ENCODE results near the gene DNASE1L1. TPM values are rescaled to one million over a fixed set of nuclear protein-coding genes. Genes with fewer than 3 reads are reported as not detected.

The DNASE1L1 gene
- total and polyA plus RNA-seq, 2 donors (not counting 1 experiment from before 2014, with no cell fraction given) = 24.6 to 49.2 TPM

GRCh38 chrX:154430916-154431315 is 21.9 kb upstream of the DNASE1L1 start:
- peaks cover 6 to 15% of the 10 kb centered on the region in 2 donors for H3K4me1 ChIP-seq (ENCODE audit: control insufficient read depth in 2 of 2, insufficient read depth in 2 of 2, low read length in 2 of 2)
- no peak overlapping the region for H2AFZ ChIP-seq (ENCODE audit: insufficient read depth, low read depth, low read length, poor library complexity, severe bottlenecking)
- no peaks in the 10 kb centered on the region for H3K27me3 Mint-ChIP-seq
- intact Hi-C loops (cut with micrococcal nuclease) = no loop called here
- WGBS (ENCODE audit: insufficient coverage) = 56% methylated on average over 3 of the region's 7 CpGs
- DNase-seq (no peak), ATAC-seq (ENCODE audit: low read depth) (no peak)
- H3K27ac Mint-ChIP-seq = peak overlapping the region; percentile 34
- TF ChIP-seq CTCF (IDR thresholded peaks at IDR 0.05) = no peak
- no peak for TF ChIP-seq EZH2 (IDR thresholded peaks at IDR 0.05; ENCODE audit: borderline replicate concordance, insufficient read depth, low read depth, low read length, poor library complexity, severe bottlenecking)
- peaks cover 9% of the 10 kb centered on the region for H3K79me2 ChIP-seq (ENCODE audit: control insufficient read depth, insufficient read depth, low read length)
- no peaks in the 10 kb centered on the region for H3K9me3 Mint-ChIP-seq (ENCODE audit: insufficient read depth)
- H3K27ac ChIP-seq (ENCODE audit: low read length in 2 of 2) = no peak overlapping the region
- no peaks in the 10 kb centered on the region for H3K9me3 ChIP-seq (ENCODE audit: control extremely low read depth in 1 of 3, control insufficient read depth in 2 of 3, insufficient read depth in 1 of 3, low read length in 2 of 3)
- ChIA-PET CTCF (no interaction called here), POLR2A (interaction anchor here (1.5 kb wide), 1 partner anchor 18 kb away, joined by 8 read pairs; no protein-coding TSS in a partner anchor)
- no peaks in the 10 kb centered on the region for H4K20me1 ChIP-seq (ENCODE audit: control insufficient read depth, insufficient read depth, low read length, poor library complexity, severe bottlenecking)
- H3K27me3 ChIP-seq (replicated peaks in 1 of 4; ENCODE audit: control extremely low read depth in 1 of 4, control insufficient read depth in 3 of 4, insufficient read depth in 4 of 4, low read length in 3 of 4) = no peaks in the 10 kb centered on the region
- no peak overlapping the region for H3K4me3 ChIP-seq (ENCODE audit: control extremely low read depth in 1 of 5, extremely low read depth in 1 of 5, insufficient read depth in 1 of 5, low read depth in 2 of 5, low read length in 4 of 5)
- no peak overlapping the region for H3K4me3 Mint-ChIP-seq
- peaks cover 24% of the 10 kb centered on the region for H3K4me1 Mint-ChIP-seq
- peaks cover 0 to 8% of the 10 kb centered on the region in 2 experiments for H3K36me3 ChIP-seq (replicated peaks in 1 of 2; ENCODE audit: control extremely low read depth in 1 of 2, control insufficient read depth in 1 of 2, extremely low read depth in 1 of 2, insufficient read depth in 2 of 2, low read length in 1 of 2)
- H3K4me2 ChIP-seq (replicated peaks; ENCODE audit: low read depth, low read length, poor library complexity, severe bottlenecking) = no peak overlapping the region
- no peak overlapping the region for H3K9ac ChIP-seq (ENCODE audit: low read length)

- H3K4me1 ChIP-seq (ENCODE audit: control insufficient read depth in 2 of 2, insufficient read depth in 2 of 2, low read length in 2 of 2) = peaks cover 6 to 15% of the 10 kb centered on the region in 2 donors
- H3K4me2 ChIP-seq (replicated peaks; ENCODE audit: low read depth, low read length, poor library complexity, severe bottlenecking) = no peak overlapping the region
- peaks cover 9% of the 10 kb centered on the region for H3K79me2 ChIP-seq (ENCODE audit: control insufficient read depth, insufficient read depth, low read length)
- H2AFZ ChIP-seq (ENCODE audit: insufficient read depth, low read depth, low read length, poor library complexity, severe bottlenecking) = no peak overlapping the region
- peaks cover 0 to 8% of the 10 kb centered on the region in 2 experiments for H3K36me3 ChIP-seq (replicated peaks in 1 of 2; ENCODE audit: control extremely low read depth in 1 of 2, control insufficient read depth in 1 of 2, extremely low read depth in 1 of 2, insufficient read depth in 2 of 2, low read length in 1 of 2)
- no peaks in the 10 kb centered on the region for H4K20me1 ChIP-seq (ENCODE audit: control insufficient read depth, insufficient read depth, low read length, poor library complexity, severe bottlenecking)
- H3K4me3 ChIP-seq (ENCODE audit: control extremely low read depth in 1 of 5, extremely low read depth in 1 of 5, insufficient read depth in 1 of 5, low read depth in 2 of 5, low read length in 4 of 5) = no peak overlapping the region
- H3K27me3 Mint-ChIP-seq = no peaks in the 10 kb centered on the region
- H3K9ac ChIP-seq (ENCODE audit: low read length) = no peak overlapping the region
- CTCF ChIA-PET = no interaction called here
- intact Hi-C loops (cut with micrococcal nuclease) = no loop called here
- ATAC-seq (ENCODE audit: low read depth) = no peak
- POLR2A ChIA-PET = interaction anchor here (1.5 kb wide), 1 partner anchor 18 kb away, joined by 8 read pairs; no protein-coding TSS in a partner anchor
- no peak for DNase-seq
- H3K9me3 Mint-ChIP-seq (ENCODE audit: insufficient read depth) = no peaks in the 10 kb centered on the region
- no peaks in the 10 kb centered on the region for H3K9me3 ChIP-seq (ENCODE audit: control extremely low read depth in 1 of 3, control insufficient read depth in 2 of 3, insufficient read depth in 1 of 3, low read length in 2 of 3)
- peak overlapping the region; percentile 37 for H3K27ac Mint-ChIP-seq
- H3K27ac ChIP-seq (ENCODE audit: low read length in 2 of 2) = no peak overlapping the region
- H3K27me3 ChIP-seq (replicated peaks in 1 of 4; ENCODE audit: control extremely low read depth in 1 of 4, control insufficient read depth in 3 of 4, insufficient read depth in 4 of 4, low read length in 3 of 4) = no peaks in the 10 kb centered on the region
- TF ChIP-seq EZH2 (IDR thresholded peaks at IDR 0.05; ENCODE audit: borderline replicate concordance, insufficient read depth, low read depth, low read length, poor library complexity, severe bottlenecking) (no peak), CTCF (IDR thresholded peaks at IDR 0.05) (no peak)
- 49% methylated on average over 5 of the region's 6 CpGs for WGBS (ENCODE audit: insufficient coverage)
- peaks cover 23% of the 10 kb centered on the region for H3K4me1 Mint-ChIP-seq
- no peak overlapping the region for H3K4me3 Mint-ChIP-seq
Measured at GRCh38 chrX:154430479-154430878, 21.4 kb upstream of the DNASE1L1 start.

Data from B cell (primary cell).